Measurements from ENCODE around the gene MKI67. TPM values are rescaled to one million over a fixed set of nuclear protein-coding genes. Genes with fewer than 3 reads are reported as not detected.

MKI67 gene
- total and polyA plus RNA-seq, 9 of the 15 experiments (the other 6 are each of a cell fraction or from before 2014, with no cell fraction given): 11.8 to 86.5 (median 36.0) TPM

GRCh38 chr10:128080641-128081040 lies 45.6 kb downstream of the MKI67 start:
- DNase-seq (ENCODE audit: extremely low read depth in 1 of 4, low spot score in 3 of 4) (no peak), FAIRE-seq (no peak), ATAC-seq (no peak)
- H3K9me1 ChIP-seq (ENCODE audit: control insufficient read depth, insufficient read depth, low read length): no peaks in the 10 kb centered on the region
- H2AFZ ChIP-seq (ENCODE audit: low read depth, low read length): no peak overlapping the region
- peaks cover 0 to 34% of the 10 kb centered on the region in 2 experiments; a peak in 3 of 5 replicates for H3K27me3 ChIP-seq (ENCODE audit: control insufficient read depth in 2 of 2, insufficient read depth in 2 of 2, low read length in 2 of 2)
- in situ Hi-C loops (cut with MboI): no loop called here
- intact Hi-C loops (cut with micrococcal nuclease): no loop called here
- H3K79me2 ChIP-seq (ENCODE audit: control insufficient read depth, insufficient read depth, low read length): no peaks in the 10 kb centered on the region
- no TSS peak for BruUV-seq (replicated peaks)
- ChIA-PET CTCF (ENCODE audit: low intra/inter-chr PET ratio) (no interaction called here), POLR2A (no interaction called here)
- H3K4me2 ChIP-seq (ENCODE audit: insufficient read depth, low read length): no peak overlapping the region
- H3K27ac ChIP-seq (ENCODE audit: extremely low read depth, low read depth, low read length): no peak overlapping the region
- 0 out of 2 replicates have a peak, but pooled peaks cover 5% of the 10 kb centered on the region for H4K20me1 ChIP-seq (replicated peaks; ENCODE audit: control insufficient read depth, insufficient read depth, low read length)
- no peaks in the 10 kb centered on the region for H3K36me3 ChIP-seq (ENCODE audit: control insufficient read depth, insufficient read depth, low read length)
- H3K4me1 ChIP-seq (replicated peaks in 1 of 2; ENCODE audit: control insufficient read depth in 2 of 2, insufficient read depth in 2 of 2, low read length in 2 of 2): no peaks in the 10 kb centered on the region
- no peaks in the 10 kb centered on the region for H3K9me3 ChIP-seq (replicated peaks; ENCODE audit: control insufficient read depth, insufficient read depth, low read depth, low read length)
- H3K4me3 ChIP-seq: no peak overlapping the region
- WGBS (ENCODE audit: insufficient coverage, low coverage, missing lambda C conversion rate): 4% methylated on average over 5 of the region's 8 CpGs
- no peak for TF ChIP-seq ZNF316 (IDR thresholded peaks at IDR 0.05)
- TF ChIP-seq CREB5 (CRISPR knock-in tag; IDR thresholded peaks at IDR 0.05): no peak
- no peak overlapping the region for H3K9ac ChIP-seq (ENCODE audit: insufficient read depth in 1 of 2, low read depth in 2 of 2, low read length in 2 of 2)

- intact Hi-C loops (cut with micrococcal nuclease) (no loop called here), in situ Hi-C loops (cut with MboI) (no loop called here)
- Histone ChIP-seq H3K36me3 (ENCODE audit: control insufficient read depth, insufficient read depth, low read length) (no peaks in the 10 kb centered on the region), H3K9me3 (replicated peaks; ENCODE audit: control insufficient read depth, insufficient read depth, low read depth, low read length) (no peaks in the 10 kb centered on the region), H3K27ac (ENCODE audit: extremely low read depth, low read depth, low read length) (no peak overlapping the region), H3K4me3 (no peak overlapping the region), H4K20me1 (replicated peaks; ENCODE audit: control insufficient read depth, insufficient read depth, low read length) (0 out of 2 replicates have a peak, but pooled peaks cover 5% of the 10 kb centered on the region), H3K9ac (ENCODE audit: insufficient read depth in 1 of 2, low read depth in 2 of 2, low read length in 2 of 2) (no peak overlapping the region), H3K9me1 (ENCODE audit: control insufficient read depth, insufficient read depth, low read length) (no peaks in the 10 kb centered on the region), H2AFZ (ENCODE audit: low read depth, low read length) (no peak overlapping the region), H3K4me2 (ENCODE audit: insufficient read depth, low read length) (no peak overlapping the region), H3K4me1 (replicated peaks in 1 of 2; ENCODE audit: control insufficient read depth in 2 of 2, insufficient read depth in 2 of 2, low read length in 2 of 2) (no peaks in the 10 kb centered on the region), H3K79me2 (ENCODE audit: control insufficient read depth, insufficient read depth, low read length) (no peaks in the 10 kb centered on the region), H3K27me3 (ENCODE audit: control insufficient read depth in 2 of 2, insufficient read depth in 2 of 2, low read length in 2 of 2) (peaks cover 0 to 34% of the 10 kb centered on the region in 2 experiments; a peak in 3 of 5 replicates)
- DNase-seq (ENCODE audit: extremely low read depth in 1 of 4, low spot score in 3 of 4) (no peak), ATAC-seq (no peak), FAIRE-seq (no peak)
- BruUV-seq (replicated peaks): no TSS peak
- WGBS (ENCODE audit: insufficient coverage, low coverage, missing lambda C conversion rate): 0% methylated on average over 13 of the region's 13 CpGs
- TF ChIP-seq KDM5B (IDR thresholded peaks at IDR 0.05; ENCODE audit: insufficient replicate concordance, low read depth, low read length) (no peak), ZBTB8A (IDR thresholded peaks at IDR 0.05; ENCODE audit: partially characterized antibody) (no peak)
- ChIA-PET POLR2A (no interaction called here), CTCF (ENCODE audit: low intra/inter-chr PET ratio) (no interaction called here)
Measured at GRCh38 chr10:128080231-128080630, 46.0 kb downstream of the MKI67 start.

All from K562 (cell line).